ENCODE measurements around the gene EPB41L1.

GRCh38 chr20:36157610-36158009 lies 3.1 kb downstream of the EPB41L1 start:
- TF ChIP-seq EZH2 (IDR thresholded peaks at IDR 0.05; ENCODE audit: insufficient read depth, poor library complexity, severe bottlenecking) (no peak), EZH2phosphoT487 (IDR thresholded peaks at IDR 0.05; ENCODE audit: insufficient read depth, low read depth) (no peak)
